Endothelial cell of umbilical vein (primary cell): ENCODE data around the gene LRRIQ1. TPM values are rescaled to one million over a fixed set of nuclear protein-coding genes. Genes with fewer than 3 reads are reported as not detected.
"Not testable (repeated sequence)": the region's sequence is repeated elsewhere in the genome, so short reads cannot be mapped to it uniquely, and the experiment has no call there.

Experiments used
- BruUV-seq: library from RNA; stranded (reverse); fragments of 400-500 nt; replicated peaks from 2 replicates; lab custom pipeline; 2021; lab: Mats Ljungman, UMichigan
- CTCF ChIA-PET: fragments of 300-600, 350-600 bp; sonication (Branson Sonifier 250); formaldehyde crosslinking; loops from one replicate; lab custom pipeline; 2021; ENCODE audit warnings: antibody characterized with exemption, inconsistent platforms; lab: Charles Lee
- POLR2A ChIA-PET: fragments of 300-600, 350-600 bp; sonication (Branson Sonifier 250); formaldehyde crosslinking; loops from one replicate; lab custom pipeline; 2021; ENCODE audit warnings: antibody characterized with exemption, inconsistent platforms; lab: Charles Lee
- DNase-seq: peaks from one replicate; pipeline ENCODE4 v3.0.0-alpha.2; 2011; ENCODE audit warnings: low read depth, low spot score
- FAIRE-seq: peaks from 2 replicates; lab custom pipeline; 2011; peaks lifted over from hg19 to GRCh38; lab: Jason Lieb, UNC
- H2AFZ ChIP-seq: 2 replicates; pipeline ENCODE4 v1.6.0; 2012; ENCODE audit warnings: low read depth, low read length, control low read depth, inconsistent platforms
- H3K27ac ChIP-seq: 2 replicates; pipeline ENCODE4 v1.5.1; 2011; ENCODE audit warnings: low read depth, mild to moderate bottlenecking, control low read depth, low read length, moderate library complexity; ENCODE audit not compliant: insufficient read depth
- H3K27me3 ChIP-seq, 2 experiments: 2 replicates each; pipeline versions ENCODE4 v1.6.0 to v1.6.1; 2011; ENCODE audit warnings: low read length in 2 of 2, mixed read lengths in 1 of 2; ENCODE audit not compliant: control insufficient read depth in 2 of 2, insufficient read depth in 2 of 2
- H3K36me3 ChIP-seq, 2 experiments: 2 replicates in 1 of 2; 3 replicates in 1 of 2; pipeline ENCODE4 v1.5.1; 2011; ENCODE audit warnings: low read length in 2 of 2, mild to moderate bottlenecking in 1 of 2, moderate library complexity in 1 of 2; ENCODE audit not compliant: control insufficient read depth in 2 of 2, insufficient read depth in 2 of 2; ENCODE audit errors: extremely low read depth in 1 of 2
- H3K4me1 ChIP-seq: 3 replicates; pipeline ENCODE4 v1.5.1; 2011; ENCODE audit warnings: mild to moderate bottlenecking, low read length; ENCODE audit not compliant: control insufficient read depth, insufficient read depth; ENCODE audit errors: extremely low read depth
- H3K4me2 ChIP-seq: 2 replicates; pipeline ENCODE4 v1.6.1; 2011; ENCODE audit warnings: low read length, control low read depth, mixed read lengths; ENCODE audit not compliant: insufficient read depth
- H3K4me3 ChIP-seq, 3 experiments: fragments of 200-600 bp in 1 of 3; sonication (generic), shearing (Covaris generic) in 1 of 3; replicated peaks in 1 of 3; 2 replicates each; pipeline ENCODE4 v1.5.1; 2011 to 2016; ENCODE audit warnings: control low read depth in 3 of 3, low read length in 3 of 3, mild to moderate bottlenecking in 2 of 3, inconsistent platforms in 1 of 3, low read depth in 1 of 3, moderate library complexity in 1 of 3; ENCODE audit not compliant: insufficient read depth in 1 of 3
- H3K79me2 ChIP-seq: 2 replicates; pipeline ENCODE4 v1.6.0; 2012; ENCODE audit warnings: low read length, inconsistent platforms; ENCODE audit not compliant: control insufficient read depth, insufficient read depth
- H3K9ac ChIP-seq: replicated peaks from 2 replicates; pipeline ENCODE3; 2011; ENCODE audit warnings: low read length, control low read depth; ENCODE audit not compliant: insufficient read depth; ENCODE audit errors: extremely low read depth
- H3K9me1 ChIP-seq: replicated peaks from 3 replicates; pipeline ENCODE4 v1.6.0; 2011; ENCODE audit warnings: mild to moderate bottlenecking, low read length; ENCODE audit not compliant: control insufficient read depth, insufficient read depth; ENCODE audit errors: extremely low read depth
- H3K9me3 ChIP-seq: replicated peaks from 2 replicates; pipeline ENCODE4 v1.5.1; 2012; ENCODE audit warnings: low read length, inconsistent platforms; ENCODE audit not compliant: control insufficient read depth, insufficient read depth
- H4K20me1 ChIP-seq: replicated peaks from 2 replicates; pipeline ENCODE3; 2011; ENCODE audit warnings: mild to moderate bottlenecking, low read length; ENCODE audit not compliant: control insufficient read depth, insufficient read depth; ENCODE audit errors: extremely low read depth
- EZH2 ChIP-seq: IDR thresholded peaks from 2 replicates; pipeline ENCODE4 v1.6.1; 2012; ENCODE audit warnings: borderline replicate concordance, low read depth, mild to moderate bottlenecking, moderate library complexity, low read length, inconsistent platforms; ENCODE audit not compliant: severe bottlenecking
- FOS ChIP-seq: IDR thresholded peaks from 2 replicates; pipeline ENCODE4 v1.6.1; 2011; ENCODE audit warnings: mild to moderate bottlenecking, low read length, moderate library complexity, borderline replicate concordance; ENCODE audit not compliant: insufficient read depth
- GATA2 ChIP-seq: IDR thresholded peaks from 2 replicates; pipeline ENCODE4 v1.7.0; 2011; ENCODE audit warnings: low read depth, mild to moderate bottlenecking, moderate library complexity, mixed read lengths, low read length; ENCODE audit not compliant: insufficient read length, insufficient read depth
- JUN ChIP-seq: IDR thresholded peaks from 2 replicates; pipeline ENCODE4 v1.6.1; 2011; ENCODE audit warnings: borderline replicate concordance, low read depth; ENCODE audit not compliant: insufficient read length, insufficient read depth
- MAX ChIP-seq: IDR thresholded peaks from 2 replicates; pipeline ENCODE4 v1.6.1; 2011; ENCODE audit not compliant: insufficient read depth, insufficient read length
- MYC ChIP-seq: IDR thresholded peaks from one replicate; pipeline ENCODE4 v1.6.1; 2011; ENCODE audit warnings: mild to moderate bottlenecking, low read depth, low read length
- POLR2A ChIP-seq: IDR thresholded peaks from 2 replicates; pipeline ENCODE4 v1.6.1; 2012; ENCODE audit warnings: low read depth, mild to moderate bottlenecking, control low read depth, low read length
- POLR2AphosphoS5 ChIP-seq: IDR thresholded peaks from 2 replicates; pipeline ENCODE4 v1.6.1; 2012; ENCODE audit warnings: low read depth, mild to moderate bottlenecking, control low read depth, low read length, moderate library complexity; ENCODE audit not compliant: insufficient read depth
- dilution Hi-C: fragments of 300-500 bp; cut with MboI; formaldehyde crosslinking; loops from one replicate; pipeline ENCODE4 v1.15.0; 2019; ENCODE audit warnings: low sequenced_read_pairs; ENCODE audit not compliant: extremely low pct_ligation_motif_present
- intact Hi-C: fragments of 100-400 bp; cut with micrococcal nuclease; formaldehyde crosslinking; loops from one replicate; pipeline ENCODE4 v1.10.0; 2022
- polyA plus RNA-seq, 4 experiments: library from polyadenylated mRNA; depleted of rRNA in 3 of 4; stranded (reverse) in 3 of 4; unstranded in 1 of 4; fragments of >200 nt; gene quantifications; 2 replicates each; pipeline versions ENCODE4 v1.2.1 to v1.2.3, GENCODE V29; 2011 to 2012; ENCODE audit warnings: missing spikeins in 1 of 4
- total RNA-seq: library from RNA; stranded (reverse); gene quantifications from 2 replicates; pipeline ENCODE4 v1.2.3, GENCODE V29; 2021
- TF ChIP-seq, protein P1 (sequence below), 2 donors: IDR thresholded peaks; 1 replicate in 1 of 2; 2 replicates in 1 of 2; pipeline ENCODE4 v1.5.1; 2011; ENCODE audit warnings: low read length in 2 of 2, mild to moderate bottlenecking in 2 of 2, moderate library complexity in 2 of 2, control low read depth in 1 of 2, inconsistent platforms in 1 of 2, low read depth in 1 of 2; ENCODE audit not compliant: insufficient read depth in 1 of 2; ENCODE audit errors: extremely low read depth in 1 of 2

The LRRIQ1 gene
- total and polyA plus RNA-seq, 2 donors (not counting 3 experiments of a cell fraction or from before 2014, with no cell fraction given): 0.08 to 0.20 TPM

GRCh38 chr12:85206543-85206942 is 170.4 kb downstream of the LRRIQ1 start:
- H3K9me1 ChIP-seq: no peaks in the 10 kb centered on the region
- H3K79me2 ChIP-seq: no peaks in the 10 kb centered on the region
- H3K4me3 ChIP-seq: no peak overlapping the region
- H3K36me3 ChIP-seq: no peaks in the 10 kb centered on the region
- TF ChIP-seq EZH2 (no peak), MYC (no peak), GATA2 (no peak), POLR2A (no peak), FOS (no peak), MAX (no peak), POLR2AphosphoS5 (no peak), JUN (no peak)
- TF ChIP-seq, protein P1, sequence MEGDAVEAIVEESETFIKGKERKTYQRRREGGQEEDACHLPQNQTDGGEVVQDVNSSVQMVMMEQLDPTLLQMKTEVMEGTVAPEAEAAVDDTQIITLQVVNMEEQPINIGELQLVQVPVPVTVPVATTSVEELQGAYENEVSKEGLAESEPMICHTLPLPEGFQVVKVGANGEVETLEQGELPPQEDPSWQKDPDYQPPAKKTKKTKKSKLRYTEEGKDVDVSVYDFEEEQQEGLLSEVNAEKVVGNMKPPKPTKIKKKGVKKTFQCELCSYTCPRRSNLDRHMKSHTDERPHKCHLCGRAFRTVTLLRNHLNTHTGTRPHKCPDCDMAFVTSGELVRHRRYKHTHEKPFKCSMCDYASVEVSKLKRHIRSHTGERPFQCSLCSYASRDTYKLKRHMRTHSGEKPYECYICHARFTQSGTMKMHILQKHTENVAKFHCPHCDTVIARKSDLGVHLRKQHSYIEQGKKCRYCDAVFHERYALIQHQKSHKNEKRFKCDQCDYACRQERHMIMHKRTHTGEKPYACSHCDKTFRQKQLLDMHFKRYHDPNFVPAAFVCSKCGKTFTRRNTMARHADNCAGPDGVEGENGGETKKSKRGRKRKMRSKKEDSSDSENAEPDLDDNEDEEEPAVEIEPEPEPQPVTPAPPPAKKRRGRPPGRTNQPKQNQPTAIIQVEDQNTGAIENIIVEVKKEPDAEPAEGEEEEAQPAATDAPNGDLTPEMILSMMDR (IDR thresholded peaks at IDR 0.05; ENCODE audit: extremely low read depth in 1 of 2, insufficient read depth in 1 of 2, low read depth in 1 of 2, low read length in 2 of 2): no peak
- H3K9me3 ChIP-seq: no peaks in the 10 kb centered on the region
- dilution Hi-C loops (no loop called here), intact Hi-C loops (no loop called here)
- FAIRE-seq (no peak), DNase-seq (no peak)
- no peaks in the 10 kb centered on the region for H4K20me1 ChIP-seq
- no peak overlapping the region for H3K27ac ChIP-seq
- H3K4me1 ChIP-seq: no peaks in the 10 kb centered on the region
- H2AFZ ChIP-seq: no peak overlapping the region
- ChIA-PET CTCF (no interaction called here), POLR2A (no interaction called here)
- BruUV-seq: no TSS peak
- H3K4me2 ChIP-seq: no peak overlapping the region
- H3K27me3 ChIP-seq: no peaks in the 10 kb centered on the region
- H3K9ac ChIP-seq: no peak overlapping the region

- intact Hi-C loops, H3K4me3 ChIP-seq, DNase-seq, H3K9me1 ChIP-seq, H2AFZ ChIP-seq, BruUV-seq, H3K27me3 ChIP-seq, H3K79me2 ChIP-seq, H3K9me3 ChIP-seq, POLR2A ChIA-PET, H3K4me1 ChIP-seq, H4K20me1 ChIP-seq, H3K4me2 ChIP-seq, H3K36me3 ChIP-seq, H3K27ac ChIP-seq, H3K9ac ChIP-seq, CTCF ChIA-PET, dilution Hi-C loops: not testable (repeated sequence)
- peak; percentile 21 for FAIRE-seq
These were observed 188.2 kb downstream of the LRRIQ1 start for GRCh38 chr12:85224339-85224738.
